GM12878 (cell line): ENCODE results near the gene TEX22. TPM values are rescaled to one million over a fixed set of nuclear protein-coding genes. Genes with fewer than 3 reads are reported as not detected.

Experiments
- ATAC-seq: fragments of 200-7000 bp; cut with Tn5 transposase; 3 replicates; pipeline ENCODE4 v1.9.1; 2020; ENCODE audit warnings: mild to moderate bottlenecking, moderate library complexity
- BruUV-seq: library from RNA; stranded (reverse); fragments of 400-500 nt; replicated peaks from 2 replicates; lab custom pipeline; 2021; lab: Mats Ljungman, UMichigan
- CTCF ChIA-PET: fragments of 300-600 bp; sonication (Branson Sonifier 250); formaldehyde crosslinking; extraction: SDS; loops from one replicate; lab custom pipeline; 2021; ENCODE audit warnings: inconsistent platforms; lab: Yijun Ruan, JAX
- POLR2A ChIA-PET: fragments of 350-600 bp; formaldehyde crosslinking; extraction: SDS; loops from one replicate; lab custom pipeline; 2021; ENCODE audit warnings: inconsistent platforms; lab: Charles Lee
- RAD21 ChIA-PET: fragments of 300-600 bp; sonication (Branson Sonifier 250); formaldehyde crosslinking; loops from one replicate; lab custom pipeline; 2023; ENCODE audit warnings: antibody characterized with exemption; ENCODE audit not compliant: unreplicated experiment; lab: Charles Lee
- SMC1A ChIA-PET: fragments of 300-600 bp; sonication (Branson Sonifier 250); formaldehyde crosslinking; loops from one replicate; lab custom pipeline; 2023; ENCODE audit not compliant: unreplicated experiment, uncharacterized antibody; lab: Charles Lee
- DNase-seq: peaks from one replicate; pipeline ENCODE4 v3.0.0-alpha.2; 2011; ENCODE audit warnings: low read depth, low spot score
- FAIRE-seq: peaks from 3 replicates; lab custom pipeline; 2011; peaks lifted over from hg19 to GRCh38; lab: Jason Lieb, UNC
- H2AFZ ChIP-seq: 2 replicates; pipeline ENCODE4 v1.6.0; 2011; ENCODE audit warnings: low read depth, low read length, control low read depth; ENCODE audit not compliant: control insufficient read depth
- H3K27ac ChIP-seq: 2 replicates; pipeline ENCODE4 v1.5.1; 2011; ENCODE audit warnings: control low read depth; ENCODE audit not compliant: control insufficient read depth, insufficient read depth
- H3K27me3 ChIP-seq, 2 experiments: replicated peaks in 1 of 2; 2 replicates each; pipeline versions ENCODE4 v1.6.0 to v1.6.1; 2011; ENCODE audit warnings: low read length in 1 of 2; ENCODE audit not compliant: control insufficient read depth in 2 of 2, insufficient read depth in 2 of 2
- H3K36me3 ChIP-seq, 2 experiments: 2 replicates each; pipeline ENCODE4 v1.5.1; 2011; ENCODE audit warnings: low read length in 1 of 2; ENCODE audit not compliant: control insufficient read depth in 2 of 2, insufficient read depth in 2 of 2
- H3K4me1 ChIP-seq: 2 replicates; pipeline ENCODE4 v1.6.1; 2011; ENCODE audit warnings: mild to moderate bottlenecking, low read length, moderate library complexity, mixed read lengths; ENCODE audit not compliant: control insufficient read depth, insufficient read depth
- H3K4me2 ChIP-seq: 2 replicates; pipeline ENCODE4 v1.6.0; 2011; ENCODE audit warnings: control low read depth; ENCODE audit not compliant: control insufficient read depth, insufficient read depth
- H3K4me3 ChIP-seq: fragments of 200-600 bp; sonication (generic); 2 replicates; pipeline ENCODE4 v1.5.1; 2016
- H3K79me2 ChIP-seq: 2 replicates; pipeline ENCODE4 v1.6.0; 2011; ENCODE audit warnings: low read length; ENCODE audit not compliant: control insufficient read depth, insufficient read depth
- H3K9ac ChIP-seq: 2 replicates; pipeline ENCODE4 v1.8.0; 2011; ENCODE audit warnings: low read length, control low read depth, mixed read lengths; ENCODE audit not compliant: control insufficient read depth, insufficient read depth
- H3K9me3 ChIP-seq: replicated peaks from 3 replicates; pipeline ENCODE4 v1.5.1; 2011; ENCODE audit warnings: mild to moderate bottlenecking, low read length; ENCODE audit not compliant: control insufficient read depth, insufficient read depth
- H4K20me1 ChIP-seq: 2 replicates; pipeline ENCODE4 v1.6.0; 2011; ENCODE audit not compliant: control insufficient read depth, insufficient read depth
- BCLAF1 ChIP-seq: fragments of 450-650 bp; IDR thresholded peaks from 2 replicates; pipeline ENCODE4 v1.6.1; 2017; ENCODE audit warnings: antibody characterized with exemption, mild to moderate bottlenecking, moderate library complexity
- EED ChIP-seq: sonication (generic); IDR thresholded peaks from 2 replicates; pipeline ENCODE4 v1.6.1; 2016; ENCODE audit warnings: antibody characterized with exemption, low read depth
- FOXK2 ChIP-seq: fragments of 450-650 bp; IDR thresholded peaks from 2 replicates; pipeline ENCODE4 v1.6.1; 2017; ENCODE audit warnings: mild to moderate bottlenecking, moderate library complexity
- HSF1 ChIP-seq: fragments of 150-350 bp; IDR thresholded peaks from 2 replicates; pipeline ENCODE4 v1.6.1; 2014; ENCODE audit warnings: mild to moderate bottlenecking, low read depth, low read length
- JUNB ChIP-seq: IDR thresholded peaks from 2 replicates; pipeline ENCODE4 v1.6.1; 2016; ENCODE audit warnings: antibody characterized with exemption, mild to moderate bottlenecking
- MEF2A ChIP-seq: IDR thresholded peaks from 2 replicates; pipeline ENCODE4 v1.6.1; 2011; ENCODE audit warnings: low read depth, mild to moderate bottlenecking, low read length, moderate library complexity; ENCODE audit not compliant: insufficient read depth
- MTA2 ChIP-seq: fragments of 450-650 bp; IDR thresholded peaks from 2 replicates; pipeline ENCODE4 v1.6.1; 2016; ENCODE audit warnings: low read depth, mild to moderate bottlenecking, moderate library complexity
- POLR2AphosphoS5 ChIP-seq: IDR thresholded peaks from 2 replicates; pipeline ENCODE4 v1.6.1; 2011; ENCODE audit warnings: mild to moderate bottlenecking, low read length, inconsistent platforms
- SMAD5 ChIP-seq: IDR thresholded peaks from 2 replicates; pipeline ENCODE4 v1.6.1; 2016; ENCODE audit warnings: antibody characterized with exemption, low read depth
- SMC3 ChIP-seq: IDR thresholded peaks from 2 replicates; pipeline ENCODE4 v1.6.1; 2011; ENCODE audit warnings: low read length, improper control_type of control experiment, borderline replicate concordance
- TBL1XR1 ChIP-seq: IDR thresholded peaks from 2 replicates; pipeline ENCODE4 v1.6.1; 2012; ENCODE audit warnings: low read depth, low read length, improper control_type of control experiment
- TCF3 ChIP-seq: IDR thresholded peaks from 2 replicates; pipeline ENCODE4 v1.6.1; 2012; ENCODE audit warnings: low read depth, mild to moderate bottlenecking, low read length, borderline replicate concordance; ENCODE audit not compliant: insufficient read depth
- ZNF384 ChIP-seq: IDR thresholded peaks from 2 replicates; pipeline ENCODE4 v1.6.1; 2012; ENCODE audit warnings: low read depth, mild to moderate bottlenecking, low read length, improper control_type of control experiment, borderline replicate concordance
- WGBS: methylation state at CpG from one replicate; pipeline ENCODE4 v1.1.6; 2016; ENCODE audit warnings: low lambda C conversion rate; ENCODE audit not compliant: insufficient replicate concordance, insufficient coverage; ENCODE audit errors: missing lambda C conversion rate; 5-methylcytosine and 5-hydroxymethylcytosine counted together
- in situ Hi-C: fragments of 300-500 bp; cut with MboI; formaldehyde crosslinking; loops from 9 replicates; pipeline ENCODE4 v1.14.3; 2018; ENCODE audit warnings: mixed read lengths
- intact Hi-C: fragments of 100-400 bp; cut with micrococcal nuclease; formaldehyde crosslinking; loops from one replicate; pipeline ENCODE4 v1.14.2; 2022; ENCODE audit not compliant: unreplicated experiment
- polyA plus RNA-seq, 11 experiments: library from polyadenylated mRNA; depleted of rRNA in 4 of 11; unstranded in 6 of 11; stranded (reverse) in 5 of 11; fragments of >200 nt; fragmentation: Nextera tagmentation in 4 of 11; fragmentation: Illumina TruSeq in 1 of 11; extraction: Ambion mirVana in 4 of 11; extraction: Trizol in 1 of 11; gene quantifications; 1 replicate in 1 of 11; 2 replicates in 10 of 11; pipeline versions ENCODE4 v1.2.1 to v1.2.3, GENCODE V29; 2011 to 2016; ENCODE audit warnings: inconsistent platforms in 2 of 11, missing spikeins in 2 of 11, low read depth in 1 of 11
- total RNA-seq, 4 experiments: library from RNA; depleted of rRNA in 3 of 4; stranded (reverse); fragments of >200 nt in 3 of 4; fragmentation: Illumina TruSeq in 1 of 4; extraction: Trizol in 1 of 4; gene quantifications; 2 replicates each; pipeline versions ENCODE4 v1.2.1 to v1.2.3, GENCODE V29; 2013 to 2021
- TF ChIP-seq, protein P1 (sequence below), 3 experiments: IDR thresholded peaks in 2 of 3; conservative IDR thresholded peaks in 1 of 3; 2 replicates each; pipeline ENCODE4 v1.5.1; 2011; ENCODE audit warnings: low read depth in 3 of 3, low read length in 3 of 3, mild to moderate bottlenecking in 3 of 3, control low read depth in 2 of 3, moderate library complexity in 2 of 3, inconsistent platforms in 1 of 3, mixed read lengths in 1 of 3; ENCODE audit not compliant: control insufficient read depth in 2 of 3, insufficient read depth in 1 of 3; ENCODE audit errors: extremely low read depth in 1 of 3

Gene TEX22
- total and polyA plus RNA-seq, 10 of the 15 experiments (the other 5 are each of a cell fraction or from before 2014, with no cell fraction given) = 0.02 to 4.0 (median 0.63) TPM; not detected in 1

- 92% methylated on average over 15 of the region's 21 CpGs for WGBS
- ChIA-PET RAD21 (no interaction called here), CTCF (interaction anchor here (1.5 kb wide), 1 partner anchor 58 kb away, joined by 5 read pairs; no protein-coding TSS in a partner anchor)
- intact Hi-C loops = no loop called here
- Histone ChIP-seq H3K27me3 (no peaks in the 10 kb centered on the region), H2AFZ (no peak overlapping the region), H3K4me1 (peaks cover 15% of the 10 kb centered on the region), H3K27ac (no peak overlapping the region), H3K9me3 (no peaks in the 10 kb centered on the region; the same call in 2 of the 3 replicates)
- BruUV-seq = no TSS peak
- DNase-seq (no peak), FAIRE-seq (no peak), ATAC-seq (no peak)
- TF ChIP-seq FOXK2 = no peak
- TF ChIP-seq, protein P1, sequence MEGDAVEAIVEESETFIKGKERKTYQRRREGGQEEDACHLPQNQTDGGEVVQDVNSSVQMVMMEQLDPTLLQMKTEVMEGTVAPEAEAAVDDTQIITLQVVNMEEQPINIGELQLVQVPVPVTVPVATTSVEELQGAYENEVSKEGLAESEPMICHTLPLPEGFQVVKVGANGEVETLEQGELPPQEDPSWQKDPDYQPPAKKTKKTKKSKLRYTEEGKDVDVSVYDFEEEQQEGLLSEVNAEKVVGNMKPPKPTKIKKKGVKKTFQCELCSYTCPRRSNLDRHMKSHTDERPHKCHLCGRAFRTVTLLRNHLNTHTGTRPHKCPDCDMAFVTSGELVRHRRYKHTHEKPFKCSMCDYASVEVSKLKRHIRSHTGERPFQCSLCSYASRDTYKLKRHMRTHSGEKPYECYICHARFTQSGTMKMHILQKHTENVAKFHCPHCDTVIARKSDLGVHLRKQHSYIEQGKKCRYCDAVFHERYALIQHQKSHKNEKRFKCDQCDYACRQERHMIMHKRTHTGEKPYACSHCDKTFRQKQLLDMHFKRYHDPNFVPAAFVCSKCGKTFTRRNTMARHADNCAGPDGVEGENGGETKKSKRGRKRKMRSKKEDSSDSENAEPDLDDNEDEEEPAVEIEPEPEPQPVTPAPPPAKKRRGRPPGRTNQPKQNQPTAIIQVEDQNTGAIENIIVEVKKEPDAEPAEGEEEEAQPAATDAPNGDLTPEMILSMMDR (IDR thresholded peaks at IDR 0.05 in 2 of 3, conservative IDR thresholded peaks at IDR 0.05 in 1 of 3; ENCODE audit: control insufficient read depth in 2 of 3, extremely low read depth in 1 of 3, insufficient read depth in 1 of 3, low read depth in 3 of 3, low read length in 3 of 3) = no peak
- no peak for TF ChIP-seq TBL1XR1
- no peak for TF ChIP-seq EED
- TF ChIP-seq MEF2A = no peak
- TF ChIP-seq SMC3 = no peak
- TF ChIP-seq MTA2 = no peak
- no peak for TF ChIP-seq ZNF384
- TF ChIP-seq JUNB = no peak
- TF ChIP-seq BCLAF1 = no peak
- no peak for TF ChIP-seq POLR2AphosphoS5
- TF ChIP-seq TCF3 = no peak
- no peak for TF ChIP-seq SMAD5
- no peak for TF ChIP-seq HSF1
- TF ChIP-seq, all 136 proteins: peak for 0
- Histone ChIP-seq H3K9ac (no peak overlapping the region), H3K4me2 (peak overlapping the region; percentile 43), H3K4me3 (no peak overlapping the region), H3K36me3 (peaks cover 4 to 6% of the 10 kb centered on the region in 2 experiments; a peak in 3 of 4 replicates), H3K79me2 (peaks cover 53% of the 10 kb centered on the region), H4K20me1 (no peaks in the 10 kb centered on the region; the same call in 1 of the 2 replicates)
- ChIA-PET SMC1A (no interaction called here), POLR2A (interaction anchor here (0.7 to 1.3 kb wide), 2 partner anchors 20 to 67 kb away, joined by 3 to 4 read pairs; no protein-coding TSS in a partner anchor)
- in situ Hi-C loops = no loop called here
Observed at GRCh38 chr14:105422695-105423487, 24.6 kb downstream of the TEX22 start.
